ENCODE measurements around the gene TRIM67.
"Not testable (repeated sequence)": the region's sequence is repeated elsewhere in the genome, so short reads cannot be mapped to it uniquely, and the experiment has no call there.

Gene TRIM67

DNA sequence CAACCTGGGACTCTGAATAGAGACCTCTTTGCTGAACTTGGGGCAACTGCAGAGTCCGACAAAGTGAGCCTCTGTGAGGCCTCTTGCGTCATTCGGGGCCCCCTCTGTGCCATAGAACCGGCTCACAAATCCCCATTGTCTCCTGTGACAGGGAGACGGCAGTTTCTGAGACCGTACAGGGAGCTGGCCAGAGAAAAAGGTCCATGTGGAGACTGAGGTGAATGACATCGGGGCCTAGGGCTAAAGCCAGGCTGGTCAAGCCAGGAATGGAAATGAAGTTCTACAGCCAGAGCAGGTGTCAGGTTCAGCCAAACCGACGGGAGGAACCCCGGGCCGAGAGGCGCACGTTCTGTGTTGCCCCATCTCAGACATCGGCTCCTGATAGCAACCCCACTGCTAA is 37.1 kb upstream of the TRIM67 start:
- H3K27ac ChIP-seq (ENCODE audit: poor library complexity, severe bottlenecking) = no peak overlapping the region
- H3K4me3 ChIP-seq (ENCODE audit: severe bottlenecking) = no peak overlapping the region
- H3K9me3 ChIP-seq (ENCODE audit: severe bottlenecking) = no peaks in the 10 kb centered on the region
- no peak for ATAC-seq (ENCODE audit: low read depth)
- TF ChIP-seq, protein P1, sequence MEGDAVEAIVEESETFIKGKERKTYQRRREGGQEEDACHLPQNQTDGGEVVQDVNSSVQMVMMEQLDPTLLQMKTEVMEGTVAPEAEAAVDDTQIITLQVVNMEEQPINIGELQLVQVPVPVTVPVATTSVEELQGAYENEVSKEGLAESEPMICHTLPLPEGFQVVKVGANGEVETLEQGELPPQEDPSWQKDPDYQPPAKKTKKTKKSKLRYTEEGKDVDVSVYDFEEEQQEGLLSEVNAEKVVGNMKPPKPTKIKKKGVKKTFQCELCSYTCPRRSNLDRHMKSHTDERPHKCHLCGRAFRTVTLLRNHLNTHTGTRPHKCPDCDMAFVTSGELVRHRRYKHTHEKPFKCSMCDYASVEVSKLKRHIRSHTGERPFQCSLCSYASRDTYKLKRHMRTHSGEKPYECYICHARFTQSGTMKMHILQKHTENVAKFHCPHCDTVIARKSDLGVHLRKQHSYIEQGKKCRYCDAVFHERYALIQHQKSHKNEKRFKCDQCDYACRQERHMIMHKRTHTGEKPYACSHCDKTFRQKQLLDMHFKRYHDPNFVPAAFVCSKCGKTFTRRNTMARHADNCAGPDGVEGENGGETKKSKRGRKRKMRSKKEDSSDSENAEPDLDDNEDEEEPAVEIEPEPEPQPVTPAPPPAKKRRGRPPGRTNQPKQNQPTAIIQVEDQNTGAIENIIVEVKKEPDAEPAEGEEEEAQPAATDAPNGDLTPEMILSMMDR (IDR thresholded peaks at IDR 0.05; ENCODE audit: poor library complexity, severe bottlenecking) = no peak
- no peaks in the 10 kb centered on the region for H3K36me3 ChIP-seq (ENCODE audit: low read depth)
- no peaks in the 10 kb centered on the region for H3K27me3 ChIP-seq (ENCODE audit: insufficient read depth, poor library complexity, severe bottlenecking)
- no peaks in the 10 kb centered on the region for H3K4me1 ChIP-seq (ENCODE audit: insufficient read depth, poor library complexity, severe bottlenecking)
- no peak for DNase-seq (ENCODE audit: low spot score)

DNA sequence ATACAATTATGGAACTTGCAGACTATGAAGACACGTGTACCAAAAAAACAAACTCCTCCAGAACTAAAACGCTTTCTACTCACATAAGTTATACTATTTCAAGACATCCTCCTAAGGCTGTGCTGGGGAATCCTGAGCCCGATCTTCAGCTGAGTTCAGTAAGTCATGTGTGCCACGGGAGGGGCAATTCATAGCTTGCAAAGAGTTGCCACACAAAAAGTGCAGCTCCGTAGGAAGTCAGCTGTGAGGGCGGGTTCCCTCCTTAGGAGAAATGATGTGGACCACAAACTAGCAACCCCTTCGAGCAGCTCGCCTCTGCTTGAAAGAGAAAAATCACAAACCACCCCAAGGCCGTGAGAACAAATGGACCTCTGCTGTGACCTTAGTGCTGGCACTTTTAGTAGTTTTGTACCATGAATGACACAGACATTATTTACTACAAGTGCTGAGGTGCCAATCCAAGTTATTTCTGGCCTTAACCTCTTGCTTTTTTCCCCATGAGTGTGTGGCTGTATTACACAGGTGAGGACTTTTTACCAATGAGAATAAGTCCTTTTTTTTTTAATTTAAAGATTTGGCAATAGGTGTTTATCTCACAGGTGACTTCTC is 35.8 kb upstream of the TRIM67 start:
- no peak overlapping the region for H3K27ac ChIP-seq (ENCODE audit: poor library complexity, severe bottlenecking)
- DNase-seq (ENCODE audit: low spot score) (no peak), ATAC-seq (ENCODE audit: low read depth) (no peak)
- H3K36me3 ChIP-seq (ENCODE audit: low read depth) = no peaks in the 10 kb centered on the region
- H3K27me3 ChIP-seq (ENCODE audit: insufficient read depth, poor library complexity, severe bottlenecking) = no peaks in the 10 kb centered on the region
- no peaks in the 10 kb centered on the region for H3K4me1 ChIP-seq (ENCODE audit: insufficient read depth, poor library complexity, severe bottlenecking)
- no peaks in the 10 kb centered on the region for H3K9me3 ChIP-seq (ENCODE audit: severe bottlenecking)
- H3K4me3 ChIP-seq (ENCODE audit: severe bottlenecking) = no peak overlapping the region
- TF ChIP-seq, protein P1 (IDR thresholded peaks at IDR 0.05; ENCODE audit: poor library complexity, severe bottlenecking) = no peak

DNA sequence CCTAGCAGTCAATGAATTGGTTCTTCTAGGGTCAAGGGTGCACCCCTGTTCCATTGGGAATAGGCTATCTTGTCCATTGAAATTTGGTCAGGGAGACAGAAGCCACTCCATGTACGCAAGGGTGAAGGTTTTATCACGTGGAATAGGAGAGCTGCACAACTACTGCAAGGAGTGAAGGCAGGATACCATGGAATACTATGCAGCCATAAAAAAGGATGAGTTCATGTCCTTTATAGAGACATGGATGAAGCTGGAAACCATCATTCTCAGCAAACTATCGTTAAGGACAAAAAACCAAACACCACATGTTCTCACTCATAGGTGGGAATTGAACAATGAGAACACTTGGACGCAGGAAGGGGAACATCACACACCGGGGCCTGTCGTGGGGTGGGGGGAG is 34.8 kb upstream of the TRIM67 start:
- not testable (repeated sequence) for ATAC-seq (ENCODE audit: low read depth)

DNA sequence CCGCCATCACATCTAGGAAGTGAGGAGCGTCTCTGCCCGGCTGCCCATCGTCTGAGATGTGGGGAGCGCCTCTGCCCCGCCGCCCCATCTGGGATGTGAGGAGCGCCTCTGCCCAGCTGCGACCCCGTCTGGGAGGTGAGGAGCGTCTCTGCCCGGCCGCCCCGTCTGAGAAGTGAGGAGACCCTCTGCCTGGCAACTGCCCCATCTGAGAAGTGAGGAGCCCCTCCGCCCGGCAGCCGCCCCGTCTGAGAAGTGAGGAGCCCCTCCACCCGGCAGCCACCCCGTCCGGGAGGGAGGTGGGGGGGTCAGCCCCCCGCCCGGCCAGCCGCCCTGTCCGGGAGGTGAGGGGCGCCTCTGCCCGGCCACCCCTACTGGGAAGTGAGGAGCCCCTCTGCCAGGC is 33.4 kb upstream of the TRIM67 start:
- H3K27ac ChIP-seq (ENCODE audit: poor library complexity, severe bottlenecking); H3K9me3 ChIP-seq (ENCODE audit: severe bottlenecking); H3K36me3 ChIP-seq (ENCODE audit: low read depth); H3K4me1 ChIP-seq (ENCODE audit: insufficient read depth, poor library complexity, severe bottlenecking); DNase-seq (ENCODE audit: low spot score); H3K27me3 ChIP-seq (ENCODE audit: insufficient read depth, poor library complexity, severe bottlenecking); H3K4me3 ChIP-seq (ENCODE audit: severe bottlenecking); ATAC-seq (ENCODE audit: low read depth): not testable (repeated sequence)

More for the DNA sequence above, 34.8 kb upstream of the TRIM67 start:
- not testable (repeated sequence) for H3K9me3 ChIP-seq (ENCODE audit: severe bottlenecking); H3K36me3 ChIP-seq (ENCODE audit: low read depth); H3K4me3 ChIP-seq (ENCODE audit: severe bottlenecking); H3K27ac ChIP-seq (ENCODE audit: poor library complexity, severe bottlenecking); DNase-seq (ENCODE audit: low spot score); H3K4me1 ChIP-seq (ENCODE audit: insufficient read depth, poor library complexity, severe bottlenecking); H3K27me3 ChIP-seq (ENCODE audit: insufficient read depth, poor library complexity, severe bottlenecking)

DNA sequence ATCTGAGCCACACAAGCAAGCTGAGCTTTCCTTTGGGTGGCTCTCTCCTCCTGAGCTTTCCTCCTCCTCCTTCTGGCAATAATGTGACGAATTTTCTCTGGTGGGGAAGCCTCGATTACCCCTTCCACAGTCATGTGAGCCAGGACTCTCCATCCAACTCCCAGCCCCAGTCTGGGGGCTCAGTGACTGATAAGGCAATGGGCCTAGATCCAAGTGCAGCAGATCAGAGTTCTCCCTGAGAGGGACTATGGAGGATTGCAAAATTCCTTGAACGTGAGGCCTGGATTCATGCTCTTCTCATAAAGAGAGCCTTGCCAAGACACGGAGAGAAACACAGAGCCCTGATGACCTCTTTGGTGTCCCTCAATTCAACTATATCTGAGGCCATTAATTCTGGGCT is 31.3 kb upstream of the TRIM67 start:
- Histone ChIP-seq H3K36me3 (ENCODE audit: low read depth) (no peaks in the 10 kb centered on the region), H3K4me1 (ENCODE audit: insufficient read depth, poor library complexity, severe bottlenecking) (no peaks in the 10 kb centered on the region), H3K9me3 (ENCODE audit: severe bottlenecking) (no peaks in the 10 kb centered on the region), H3K4me3 (ENCODE audit: severe bottlenecking) (no peak overlapping the region), H3K27ac (ENCODE audit: poor library complexity, severe bottlenecking) (no peak overlapping the region), H3K27me3 (ENCODE audit: insufficient read depth, poor library complexity, severe bottlenecking) (no peaks in the 10 kb centered on the region)
- TF ChIP-seq, protein P1 (IDR thresholded peaks at IDR 0.05; ENCODE audit: poor library complexity, severe bottlenecking) = no peak
- DNase-seq (ENCODE audit: low spot score) = no peak
- ATAC-seq (ENCODE audit: low read depth) = no peak

DNA sequence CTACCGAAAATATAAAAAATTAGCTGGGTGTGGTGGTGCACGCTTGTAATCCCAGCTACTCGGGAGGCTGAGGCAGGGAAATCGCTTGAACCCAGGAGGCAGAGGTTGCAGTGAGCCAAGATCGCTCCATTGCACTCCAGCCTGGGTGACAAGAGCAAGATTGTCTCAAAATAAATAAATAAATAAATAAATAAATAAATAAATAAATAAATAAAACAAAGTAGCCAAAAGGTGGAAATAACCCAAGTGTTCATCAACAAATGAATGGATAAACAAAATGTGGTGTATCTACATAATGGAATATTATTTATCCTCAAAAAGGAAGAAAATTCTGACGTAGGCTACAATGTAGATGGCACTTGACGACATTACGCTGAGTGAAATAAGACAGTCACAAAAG is 29.3 kb upstream of the TRIM67 start:
- not testable (repeated sequence) for H3K9me3 ChIP-seq (ENCODE audit: severe bottlenecking); H3K27me3 ChIP-seq (ENCODE audit: insufficient read depth, poor library complexity, severe bottlenecking); H3K36me3 ChIP-seq (ENCODE audit: low read depth); H3K4me3 ChIP-seq (ENCODE audit: severe bottlenecking); H3K27ac ChIP-seq (ENCODE audit: poor library complexity, severe bottlenecking); DNase-seq (ENCODE audit: low spot score); H3K4me1 ChIP-seq (ENCODE audit: insufficient read depth, poor library complexity, severe bottlenecking); ATAC-seq (ENCODE audit: low read depth)
